SJSA1 (cell line): Measurements from ENCODE around the gene SUCLG2. TPM values are rescaled to one million over a fixed set of nuclear protein-coding genes. Genes with fewer than 3 reads are reported as not detected.
"Not testable (repeated sequence)": the region's sequence is repeated elsewhere in the genome, so short reads cannot be mapped to it uniquely, and the experiment has no call there.

ENCODE experiments used
- DNase-seq, 2 experiments: peaks; one replicate each; pipeline ENCODE4 v3.0.0-alpha.2; 2015 to 2020; ENCODE audit warnings: low spot score in 2 of 2, low read depth in 1 of 2
- H3K27ac ChIP-seq: fragments of 250-450 bp; sonication (Bioruptor Pico); 2 replicates; pipeline ENCODE4 v1.5.1; 2020; ENCODE audit warnings: mild to moderate bottlenecking, moderate library complexity
- H3K27me3 ChIP-seq: fragments of 250-450 bp; sonication (Bioruptor Pico); replicated peaks from 2 replicates; pipeline ENCODE4 v1.5.1; 2020; ENCODE audit warnings: mild to moderate bottlenecking, moderate library complexity
- H3K36me3 ChIP-seq: fragments of 250-450 bp; sonication (Bioruptor Pico); 2 replicates; pipeline ENCODE4 v1.5.1; 2020; ENCODE audit warnings: mild to moderate bottlenecking
- H3K4me1 ChIP-seq: fragments of 250-450 bp; sonication (Bioruptor Pico); replicated peaks from 2 replicates; pipeline ENCODE4 v1.6.1; 2021; ENCODE audit warnings: mild to moderate bottlenecking
- H3K4me3 ChIP-seq: fragments of 250-450 bp; sonication (Bioruptor Pico); 2 replicates; pipeline ENCODE4 v1.5.1; 2020; ENCODE audit warnings: mild to moderate bottlenecking
- H3K9me3 ChIP-seq: fragments of 250-450 bp; sonication (Bioruptor Pico); replicated peaks from 2 replicates; pipeline ENCODE4 v1.5.1; 2020; ENCODE audit warnings: mild to moderate bottlenecking
- total RNA-seq: library from RNA; depleted of rRNA; stranded (reverse); fragments of >200 nt; shearing (Covaris generic); gene quantifications from 2 replicates; pipeline ENCODE4 v1.2.3, GENCODE V29; 2014

The SUCLG2 gene
- total RNA-seq, 1 experiment from 2014 or later: 53.7 TPM

- Histone ChIP-seq H3K9me3 (no peaks in the 10 kb centered on the region), H3K27me3 (no peaks in the 10 kb centered on the region), H3K4me3 (no peak overlapping the region), H3K27ac (no peak overlapping the region), H3K4me1 (no peaks in the 10 kb centered on the region), H3K36me3 (no peaks in the 10 kb centered on the region)
- DNase-seq: no peak
Observed at GRCh38 chr3:67557848-67558355, 96.5 kb downstream of the SUCLG2 start.

GRCh38 chr3:67551361-67552016 lies 102.9 kb downstream of the SUCLG2 start:
- H3K4me3 ChIP-seq: no peak overlapping the region
- no peaks in the 10 kb centered on the region for H3K36me3 ChIP-seq
- DNase-seq: no peak

GRCh38 chr3:67550541-67550940 lies 103.9 kb downstream of the SUCLG2 start:
- Histone ChIP-seq H3K36me3 (no peaks in the 10 kb centered on the region), H3K27ac (no peak overlapping the region), H3K4me1 (peaks cover 8% of the 10 kb centered on the region), H3K27me3 (no peaks in the 10 kb centered on the region), H3K9me3 (no peaks in the 10 kb centered on the region), H3K4me3 (no peak overlapping the region)
- no peak for DNase-seq

More at GRCh38 chr3:67551361-67552016, 102.9 kb downstream of the SUCLG2 start:
- H3K4me1 ChIP-seq: peaks cover 8% of the 10 kb centered on the region
- no peak overlapping the region for H3K27ac ChIP-seq
- no peaks in the 10 kb centered on the region for H3K27me3 ChIP-seq
- no peaks in the 10 kb centered on the region for H3K9me3 ChIP-seq

GRCh38 chr3:67542502-67543250 lies 111.7 kb downstream of the SUCLG2 start:
- H3K9me3 ChIP-seq, H3K27me3 ChIP-seq, H3K27ac ChIP-seq, H3K4me3 ChIP-seq, H3K36me3 ChIP-seq: not testable (repeated sequence)
- DNase-seq: peak in 1 of 2 experiments; percentile 23
- peaks cover 29% of the 10 kb centered on the region for H3K4me1 ChIP-seq

- H3K9me3 ChIP-seq: no peaks in the 10 kb centered on the region
- peaks cover 21% of the 10 kb centered on the region for H3K4me1 ChIP-seq
- H3K4me3 ChIP-seq: no peak overlapping the region
- H3K27ac ChIP-seq: no peak overlapping the region
- DNase-seq: no peak
- no peaks in the 10 kb centered on the region for H3K36me3 ChIP-seq
- H3K27me3 ChIP-seq: no peaks in the 10 kb centered on the region
Observed at GRCh38 chr3:67540198-67540894, 114.1 kb downstream of the SUCLG2 start.

- H3K4me3 ChIP-seq, H3K9me3 ChIP-seq, H3K27me3 ChIP-seq, DNase-seq, H3K4me1 ChIP-seq, H3K27ac ChIP-seq, H3K36me3 ChIP-seq: not testable (repeated sequence)
Observed at GRCh38 chr3:67537203-67537602, 117.2 kb downstream of the SUCLG2 start.

GRCh38 chr3:67535006-67535405 lies 119.4 kb downstream of the SUCLG2 start:
- DNase-seq: no peak
- peaks cover 22% of the 10 kb centered on the region for H3K4me1 ChIP-seq
- no peak overlapping the region for H3K27ac ChIP-seq
- no peaks in the 10 kb centered on the region for H3K9me3 ChIP-seq
- no peaks in the 10 kb centered on the region for H3K27me3 ChIP-seq
- H3K4me3 ChIP-seq: no peak overlapping the region
- 0 out of 2 replicates have a peak, but pooled peaks cover 3% of the 10 kb centered on the region for H3K36me3 ChIP-seq

GRCh38 chr3:67534594-67534993 lies 119.8 kb downstream of the SUCLG2 start:
- peaks cover 27% of the 10 kb centered on the region for H3K4me1 ChIP-seq
- H3K27me3 ChIP-seq: no peaks in the 10 kb centered on the region
- H3K9me3 ChIP-seq: no peaks in the 10 kb centered on the region
- no peak for DNase-seq
- no peak overlapping the region for H3K4me3 ChIP-seq
- 0 out of 2 replicates have a peak, but pooled peaks cover 3% of the 10 kb centered on the region for H3K36me3 ChIP-seq
- no peak overlapping the region for H3K27ac ChIP-seq

GRCh38 chr3:67531181-67532101 lies 123.0 kb downstream of the SUCLG2 start:
- DNase-seq: peak in 1 of 2 experiments; percentile 26
- H3K27ac ChIP-seq: peak overlapping the region; percentile 12

GRCh38 chr3:67529915-67530314 lies 124.5 kb downstream of the SUCLG2 start:
- no peaks in the 10 kb centered on the region for H3K9me3 ChIP-seq
- no peak overlapping the region; the same call in 1 of the 2 replicates for H3K27ac ChIP-seq
- no peaks in the 10 kb centered on the region for H3K27me3 ChIP-seq
- DNase-seq: no peak
- peaks cover 21% of the 10 kb centered on the region for H3K36me3 ChIP-seq
- H3K4me3 ChIP-seq: no peak overlapping the region
- H3K4me1 ChIP-seq: peaks cover 41% of the 10 kb centered on the region

More at GRCh38 chr3:67531181-67532101, 123.0 kb downstream of the SUCLG2 start:
- H3K27me3 ChIP-seq: no peaks in the 10 kb centered on the region
- H3K36me3 ChIP-seq: peaks cover 19% of the 10 kb centered on the region
- H3K4me1 ChIP-seq: peaks cover 33% of the 10 kb centered on the region
- no peaks in the 10 kb centered on the region for H3K9me3 ChIP-seq
- no peak overlapping the region for H3K4me3 ChIP-seq

- DNase-seq: no peak
- H3K4me1 ChIP-seq: peaks cover 41% of the 10 kb centered on the region
- H3K9me3 ChIP-seq: no peaks in the 10 kb centered on the region
- H3K27me3 ChIP-seq: no peaks in the 10 kb centered on the region
- H3K4me3 ChIP-seq: no peak overlapping the region
- no peak overlapping the region for H3K27ac ChIP-seq
- peaks cover 21% of the 10 kb centered on the region for H3K36me3 ChIP-seq
Observed at GRCh38 chr3:67529337-67529736, 125.1 kb downstream of the SUCLG2 start.

GRCh38 chr3:67526246-67526645 lies 128.2 kb downstream of the SUCLG2 start:
- Histone ChIP-seq H3K36me3 (peaks cover 19% of the 10 kb centered on the region), H3K4me1 (peaks cover 31% of the 10 kb centered on the region), H3K9me3 (no peaks in the 10 kb centered on the region), H3K4me3 (no peak overlapping the region), H3K27me3 (no peaks in the 10 kb centered on the region), H3K27ac (no peak overlapping the region)
- DNase-seq: peak; percentile 49 to 65

- Histone ChIP-seq H3K27me3 (no peaks in the 10 kb centered on the region), H3K27ac (no peak overlapping the region), H3K4me1 (peaks cover 12% of the 10 kb centered on the region), H3K36me3 (peaks cover 18% of the 10 kb centered on the region), H3K9me3 (no peaks in the 10 kb centered on the region), H3K4me3 (no peak overlapping the region)
- no peak for DNase-seq
Observed at GRCh38 chr3:67524046-67524445, 130.4 kb downstream of the SUCLG2 start.
